ENCODE results near the gene PPIA. TPM values are rescaled to one million over a fixed set of nuclear protein-coding genes. Genes with fewer than 3 reads are reported as not detected.
A peak's percentile ranks its signal among the peaks of the same experiment; 100 is the strongest.

Gene PPIA
- total RNA-seq, 1 donor from 2014 or later = 935 TPM

DNA sequence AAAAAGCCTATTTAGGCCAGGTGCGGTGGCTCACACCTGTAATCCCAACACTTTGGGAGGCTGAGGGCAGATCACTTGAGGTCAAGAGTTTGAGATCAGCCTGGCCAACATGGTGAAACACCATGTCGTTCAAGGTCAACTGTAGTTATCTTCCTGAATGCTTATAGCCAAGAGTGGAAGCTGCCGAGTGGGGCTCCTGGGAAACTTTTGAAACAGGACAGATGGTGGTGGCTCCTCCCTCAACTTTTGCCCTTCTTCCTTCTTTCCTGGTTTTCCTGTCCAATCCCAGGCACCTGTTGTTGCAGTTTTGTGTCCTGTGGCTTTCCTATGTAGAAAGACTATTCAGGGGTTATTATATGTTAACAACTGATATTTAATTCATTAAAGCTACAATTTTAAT lies 8.7 kb upstream of the PPIA start:
- Mint-ChIP-seq H3K27me3 (ENCODE audit: low read depth) (no peaks in the 10 kb centered on the region), H3K9me3 (peaks cover 5% of the 10 kb centered on the region), H3K27ac (no peak overlapping the region), H3K4me3 (no peak overlapping the region), H3K4me1 (peaks cover 5% of the 10 kb centered on the region), H3K36me3 (no peaks in the 10 kb centered on the region)
- DNase-seq (ENCODE audit: low spot score in 2 of 2, unreplicated experiment in 2 of 2) = no peak
- TF ChIP-seq, protein P1, sequence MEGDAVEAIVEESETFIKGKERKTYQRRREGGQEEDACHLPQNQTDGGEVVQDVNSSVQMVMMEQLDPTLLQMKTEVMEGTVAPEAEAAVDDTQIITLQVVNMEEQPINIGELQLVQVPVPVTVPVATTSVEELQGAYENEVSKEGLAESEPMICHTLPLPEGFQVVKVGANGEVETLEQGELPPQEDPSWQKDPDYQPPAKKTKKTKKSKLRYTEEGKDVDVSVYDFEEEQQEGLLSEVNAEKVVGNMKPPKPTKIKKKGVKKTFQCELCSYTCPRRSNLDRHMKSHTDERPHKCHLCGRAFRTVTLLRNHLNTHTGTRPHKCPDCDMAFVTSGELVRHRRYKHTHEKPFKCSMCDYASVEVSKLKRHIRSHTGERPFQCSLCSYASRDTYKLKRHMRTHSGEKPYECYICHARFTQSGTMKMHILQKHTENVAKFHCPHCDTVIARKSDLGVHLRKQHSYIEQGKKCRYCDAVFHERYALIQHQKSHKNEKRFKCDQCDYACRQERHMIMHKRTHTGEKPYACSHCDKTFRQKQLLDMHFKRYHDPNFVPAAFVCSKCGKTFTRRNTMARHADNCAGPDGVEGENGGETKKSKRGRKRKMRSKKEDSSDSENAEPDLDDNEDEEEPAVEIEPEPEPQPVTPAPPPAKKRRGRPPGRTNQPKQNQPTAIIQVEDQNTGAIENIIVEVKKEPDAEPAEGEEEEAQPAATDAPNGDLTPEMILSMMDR (IDR thresholded peaks at IDR 0.05; ENCODE audit: unreplicated experiment) = no peak

DNA sequence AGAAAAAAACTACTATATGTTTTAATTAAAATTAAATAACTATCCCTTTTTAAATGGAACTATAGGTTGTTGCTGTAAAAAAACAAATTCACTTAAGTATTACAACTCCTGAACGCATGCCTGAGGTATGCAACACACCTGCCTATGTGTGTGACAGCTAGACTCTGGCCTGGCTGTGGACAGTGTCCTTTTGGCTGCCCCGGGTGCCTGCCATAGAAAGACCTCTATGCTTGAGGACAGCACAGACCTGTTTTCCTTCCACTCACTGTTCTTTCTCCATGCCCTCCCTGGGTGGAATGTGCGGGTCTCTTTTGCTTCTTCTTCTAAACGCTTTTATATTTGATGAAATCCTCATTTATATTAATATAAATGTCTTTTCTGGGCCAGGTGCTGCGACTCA lies 6.5 kb upstream of the PPIA start:
- TF ChIP-seq, protein P1 (IDR thresholded peaks at IDR 0.05; ENCODE audit: unreplicated experiment) = no peak
- Mint-ChIP-seq H3K27me3 (ENCODE audit: low read depth) (no peaks in the 10 kb centered on the region), H3K9me3 (no peaks in the 10 kb centered on the region), H3K27ac (no peak overlapping the region), H3K36me3 (no peaks in the 10 kb centered on the region), H3K4me3 (no peak overlapping the region), H3K4me1 (peaks cover 5% of the 10 kb centered on the region)
- no peak for DNase-seq (ENCODE audit: low spot score in 2 of 2, unreplicated experiment in 2 of 2)

DNA sequence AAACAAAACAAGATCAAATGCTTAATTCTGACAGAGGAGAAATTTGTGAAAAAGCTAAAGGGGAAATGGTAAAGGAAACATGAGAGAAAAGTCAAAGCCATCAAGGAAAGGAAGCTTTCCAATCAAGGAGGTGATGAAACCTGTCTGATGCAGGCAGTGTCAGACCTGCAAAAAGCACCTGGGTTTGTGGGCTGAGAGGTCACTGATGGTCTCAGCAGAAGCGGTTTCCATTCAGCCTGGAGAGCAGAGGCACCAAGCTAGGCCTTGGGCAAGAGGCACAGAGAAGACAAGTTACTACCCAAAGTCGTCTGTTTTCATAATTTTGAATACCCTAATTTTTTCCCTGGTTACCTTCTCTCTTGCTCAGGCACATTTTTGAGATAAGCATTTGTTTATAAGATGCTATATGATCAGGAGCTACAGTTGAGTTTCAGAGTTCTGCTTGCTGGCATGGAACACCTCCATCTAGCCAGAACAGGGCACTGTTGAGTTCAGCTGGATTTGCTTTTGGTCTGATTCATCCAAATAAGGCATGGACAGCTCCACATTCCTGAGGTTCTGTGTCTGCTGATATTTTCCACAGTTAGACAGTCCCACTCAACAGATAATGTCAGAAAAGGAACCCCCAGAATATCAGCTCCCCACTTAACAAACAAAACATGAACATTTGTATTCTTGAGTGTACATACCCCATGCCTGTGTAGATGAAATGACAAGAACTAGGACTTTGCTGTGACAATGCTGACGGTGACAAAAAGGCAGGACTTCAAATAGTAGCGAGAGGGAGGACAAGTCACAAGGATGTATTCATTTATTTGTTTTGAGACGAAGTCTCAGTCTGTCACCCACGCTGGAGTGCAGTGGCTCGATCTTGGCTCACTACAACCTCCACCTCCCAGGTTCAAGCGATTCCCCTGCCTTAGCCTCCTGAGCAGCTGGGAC lies 4.9 kb upstream of the PPIA start:
- Mint-ChIP-seq H3K4me1 (peaks cover 8% of the 10 kb centered on the region), H3K27me3 (ENCODE audit: low read depth) (no peaks in the 10 kb centered on the region), H3K27ac (peak overlapping the region; percentile 30), H3K9me3 (no peaks in the 10 kb centered on the region), H3K4me3 (no peak overlapping the region), H3K36me3 (no peaks in the 10 kb centered on the region)
- TF ChIP-seq, protein P1 (IDR thresholded peaks at IDR 0.05; ENCODE audit: unreplicated experiment) = no peak
- DNase-seq (ENCODE audit: low spot score in 2 of 2, unreplicated experiment in 2 of 2) = no peak

DNA sequence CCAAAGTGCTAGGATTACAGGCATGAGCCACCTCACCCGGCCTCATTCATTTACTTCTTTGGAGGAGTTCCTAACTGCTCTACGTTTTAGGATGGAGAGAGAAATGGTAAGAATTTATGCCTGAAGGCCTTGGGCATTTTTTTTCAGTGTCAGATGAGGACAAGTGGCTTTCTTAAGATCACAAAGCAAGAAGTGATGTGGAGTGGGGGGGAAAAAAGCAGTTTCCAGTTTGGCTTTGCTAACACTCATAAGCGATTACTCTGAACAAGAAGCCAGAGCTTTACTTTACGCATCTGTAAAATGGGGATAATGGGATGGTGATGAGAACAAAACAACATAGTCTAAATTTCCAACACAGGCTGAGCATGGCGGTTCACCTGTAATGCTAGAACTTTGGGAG lies 2.6 kb upstream of the PPIA start:
- H3K27ac Mint-ChIP-seq = peak overlapping the region; percentile 23
- no peak for DNase-seq (ENCODE audit: low spot score in 2 of 2, unreplicated experiment in 2 of 2)
- no peak overlapping the region for H3K4me3 Mint-ChIP-seq
- TF ChIP-seq, protein P1 (IDR thresholded peaks at IDR 0.05; ENCODE audit: unreplicated experiment) = no peak
- peaks cover 21% of the 10 kb centered on the region for H3K4me1 Mint-ChIP-seq
- no peaks in the 10 kb centered on the region for H3K36me3 Mint-ChIP-seq
- H3K9me3 Mint-ChIP-seq = no peaks in the 10 kb centered on the region
- no peaks in the 10 kb centered on the region for H3K27me3 Mint-ChIP-seq (ENCODE audit: low read depth)

DNA sequence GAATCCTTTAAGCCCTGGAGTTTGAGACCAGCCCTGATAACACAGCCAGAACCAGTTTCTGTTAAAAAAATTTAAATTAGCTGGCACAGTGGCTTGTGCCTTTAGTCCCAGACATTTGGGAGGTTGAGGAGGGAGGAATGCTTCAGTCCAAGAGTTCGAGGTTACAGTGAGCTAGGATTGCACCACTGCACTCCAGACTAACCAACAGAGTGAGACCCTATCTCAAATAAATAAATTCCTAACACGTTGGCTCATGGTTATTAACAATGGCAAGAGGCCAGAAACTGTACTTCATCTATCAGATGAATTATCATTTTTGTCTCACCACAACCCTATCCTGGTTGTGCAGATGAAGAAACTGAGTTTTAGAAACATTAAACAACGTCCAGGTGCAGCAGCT lies 2.1 kb upstream of the PPIA start:
- Mint-ChIP-seq H3K27ac (no peak overlapping the region), H3K9me3 (no peaks in the 10 kb centered on the region), H3K36me3 (no peaks in the 10 kb centered on the region), H3K4me3 (no peak overlapping the region), H3K27me3 (ENCODE audit: low read depth) (no peaks in the 10 kb centered on the region), H3K4me1 (peaks cover 22% of the 10 kb centered on the region)
- TF ChIP-seq, protein P1 (IDR thresholded peaks at IDR 0.05; ENCODE audit: unreplicated experiment) = no peak
- no peak for DNase-seq (ENCODE audit: low spot score in 2 of 2, unreplicated experiment in 2 of 2)
